ENCODE data around the gene CASP8AP2.
"Not testable (repeated sequence)": the region's sequence is repeated elsewhere in the genome, so short reads cannot be mapped to it uniquely, and the experiment has no call there.

GRCh38 chr6:89783293-89783692 lies 46.4 kb upstream of the CASP8AP2 start:
- not testable (repeated sequence) for TF ChIP-seq SPI1 (IDR thresholded peaks at IDR 0.05; ENCODE audit: borderline replicate concordance, low read depth, low read length); SMAD1 (IDR thresholded peaks at IDR 0.05; ENCODE audit: low read depth, low read length, partially characterized antibody); POLR2AphosphoS5 (IDR thresholded peaks at IDR 0.05; ENCODE audit: control insufficient read depth, insufficient read depth, low read depth, low read length); IRF2 (CRISPR knock-in tag; IDR thresholded peaks at IDR 0.05); HDGF (IDR thresholded peaks at IDR 0.05); CTCF (IDR thresholded peaks at IDR 0.05 in 2 of 3, conservative IDR thresholded peaks at IDR 0.05 in 1 of 3; ENCODE audit: insufficient read depth in 2 of 3, low read depth in 1 of 3, low read length in 3 of 3); IRF9 (tag; IDR thresholded peaks at IDR 0.05); BHLHE40 (IDR thresholded peaks at IDR 0.05; ENCODE audit: low read length); ADNP (tag; IDR thresholded peaks at IDR 0.05); POLR2A (conservative IDR thresholded peaks at IDR 0.05); HEY1 (CRISPR knock-in tag; IDR thresholded peaks at IDR 0.05; ENCODE audit: borderline replicate concordance); CAMTA2 (CRISPR knock-in tag; conservative IDR thresholded peaks at IDR 0.05); ZBTB40 (IDR thresholded peaks at IDR 0.05); ZBTB40 (CRISPR knock-in tag; IDR thresholded peaks at IDR 0.05); RBM15 (IDR thresholded peaks at IDR 0.05; ENCODE audit: insufficient read depth, low read length)

Data from K562 (cell line).